ENCODE data around the gene SRPK1. TPM values are rescaled to one million over a fixed set of nuclear protein-coding genes. Genes with fewer than 3 reads are reported as not detected.

SRPK1 gene
- total and polyA plus RNA-seq, 2 of the 8 experiments (the other 6 are each of a cell fraction or from before 2014, with no cell fraction given), result 25.7 to 116 TPM

DNA sequence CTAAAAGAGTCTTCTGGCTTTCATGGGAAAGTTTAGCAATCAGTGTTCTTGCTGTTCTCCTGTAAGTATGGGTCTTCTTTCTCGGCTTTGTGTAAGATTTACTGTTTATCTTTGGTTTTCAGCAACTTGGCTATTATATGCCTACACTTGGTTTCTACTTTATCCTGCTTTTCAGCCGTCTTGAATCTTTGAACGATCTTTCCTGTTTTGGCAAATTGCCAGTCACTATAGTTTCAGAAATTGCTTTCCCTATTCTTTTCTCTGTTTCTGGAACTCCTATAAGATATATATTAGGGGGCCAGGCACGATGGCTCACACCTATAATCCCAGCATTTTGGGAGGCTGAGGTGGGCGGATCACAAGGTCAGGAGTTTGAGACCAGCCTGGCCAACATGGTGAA, 14.6 kb upstream of the SRPK1 start:
- Histone ChIP-seq H3K36me3 (ENCODE audit: control insufficient read depth in 2 of 4, insufficient read depth in 4 of 4, low read length in 3 of 4) (no peaks in the 10 kb centered on the region), H3K9ac (replicated peaks in 1 of 4; ENCODE audit: extremely low read depth in 1 of 4, low read depth in 3 of 4, low read length in 3 of 4) (no peak overlapping the region), H4K8ac (ENCODE audit: extremely low read depth, insufficient read depth, low read length) (no peak overlapping the region), H3K56ac (replicated peaks; ENCODE audit: insufficient read length, low read depth, low read length) (no peak overlapping the region), H4K20me1 (replicated peaks in 1 of 2; ENCODE audit: control insufficient read depth in 1 of 2, insufficient read depth in 2 of 2, low read length in 2 of 2) (no peaks in the 10 kb centered on the region), H4K91ac (replicated peaks; ENCODE audit: insufficient read length, low read length) (no peak overlapping the region), H3K27me3 (replicated peaks in 1 of 4; ENCODE audit: control insufficient read depth in 3 of 4, extremely low read depth in 1 of 4, insufficient read depth in 3 of 4, low read length in 3 of 4) (peaks cover 0 to 3% (median 0%) of the 10 kb centered on the region in 4 experiments; a peak in 1 of 7 replicates), H3K9me3 (ENCODE audit: insufficient read depth in 2 of 2, low read depth in 1 of 2, low read length in 1 of 2) (no peaks in the 10 kb centered on the region; a peak in 1 of 4 replicates), H2BK5ac (ENCODE audit: low read depth, low read length) (no peak overlapping the region), H3K27ac (ENCODE audit: low read depth, low read length) (no peak overlapping the region), H3K4me1 (replicated peaks in 1 of 4; ENCODE audit: control insufficient read depth in 3 of 4, insufficient read depth in 4 of 4, low read length in 3 of 4) (peaks cover 0 to 4% (median 1%) of the 10 kb centered on the region in 4 experiments; a peak in 5 of 7 replicates), H2BK120ac (replicated peaks; ENCODE audit: low read depth, low read length) (no peak overlapping the region), H2AFZ (ENCODE audit: low read length) (no peak overlapping the region), H3K4me2 (ENCODE audit: insufficient read depth in 1 of 2, low read depth in 2 of 2, low read length in 2 of 2) (no peak overlapping the region), H3K4ac (replicated peaks; ENCODE audit: insufficient read length, low read depth, low read length) (no peak overlapping the region), H2BK20ac (ENCODE audit: low read length) (no peak overlapping the region), H3K79me2 (ENCODE audit: control insufficient read depth in 1 of 2, insufficient read depth in 2 of 2, low read length in 2 of 2) (no peaks in the 10 kb centered on the region), H3K79me1 (ENCODE audit: low read depth, low read length) (no peaks in the 10 kb centered on the region), H2BK12ac (ENCODE audit: low read depth, low read length) (no peak overlapping the region), H2AK5ac (ENCODE audit: low read depth, low read length) (no peak overlapping the region), H3K23ac (ENCODE audit: insufficient read length) (no peak overlapping the region), H3K18ac (ENCODE audit: extremely low read depth, low read length) (no peak overlapping the region), H4K5ac (ENCODE audit: insufficient read length, low read depth, low read length) (no peak overlapping the region), H3K23me2 (ENCODE audit: low read depth, low read length) (peaks cover 2% of the 10 kb centered on the region; the same call in 1 of the 2 replicates), H2BK15ac (ENCODE audit: low read length) (no peak overlapping the region), H3K4me3 (ENCODE audit: extremely low read depth in 1 of 4, insufficient read depth in 2 of 4, low read depth in 3 of 4, low read length in 4 of 4) (no peak overlapping the region), H3K14ac (ENCODE audit: insufficient read length) (no peak overlapping the region)
- FAIRE-seq (no peak), DNase-seq (ENCODE audit: low read depth in 1 of 2, low spot score in 2 of 2) (no peak)
- WGBS, 2 experiments (ENCODE audit: extremely low coverage in 1 of 2, insufficient coverage in 1 of 2, insufficient read length in 1 of 2, insufficient replicate concordance in 2 of 2, low coverage in 1 of 2, low lambda C conversion rate in 2 of 2, missing lambda C conversion rate in 1 of 2), result 85% methylated on average over 5 of the region's 5 CpGs; no CpG with 5 or more reads in 1 of the 2 experiments
- TF ChIP-seq CEBPB (IDR thresholded peaks at IDR 0.05; ENCODE audit: low read depth, low read length), result no peak
- no peak for TF ChIP-seq SUZ12 (IDR thresholded peaks at IDR 0.05; ENCODE audit: low read length)
- CTCF ChIA-PET (ENCODE audit: partially characterized antibody), result interaction anchor here (1.6 kb wide), 1 partner anchor 15 kb away, joined by 4 read pairs; no protein-coding TSS in a partner anchor
- POLR2A ChIA-PET (ENCODE audit: partially characterized antibody), result no interaction called here
